NCI-H146 treated with DMSO at 0.1 percent for 48 hours (cell line): ENCODE measurements around the gene WASF2.

Source experiments
- DNase-seq: peaks from one replicate; lab custom pipeline; 2025; ENCODE audit not compliant: unreplicated experiment; lab: John Stamatoyannopoulos, UW

The WASF2 gene

GRCh38 chr1:27379564-27380122 lies 110.3 kb downstream of the WASF2 start:
- DNase-seq: no peak

GRCh38 chr1:27377760-27378495 lies 112.0 kb downstream of the WASF2 start:
- no peak for DNase-seq

- no peak for DNase-seq
Observed at GRCh38 chr1:27374362-27375086, 115.4 kb downstream of the WASF2 start, which contains the start of gene FCN3. Gene FCN3, minus strand, starts transcription at chr1:27374824. Its CDS starts 6 bp downstream, at chr1:27374818.

DNA sequence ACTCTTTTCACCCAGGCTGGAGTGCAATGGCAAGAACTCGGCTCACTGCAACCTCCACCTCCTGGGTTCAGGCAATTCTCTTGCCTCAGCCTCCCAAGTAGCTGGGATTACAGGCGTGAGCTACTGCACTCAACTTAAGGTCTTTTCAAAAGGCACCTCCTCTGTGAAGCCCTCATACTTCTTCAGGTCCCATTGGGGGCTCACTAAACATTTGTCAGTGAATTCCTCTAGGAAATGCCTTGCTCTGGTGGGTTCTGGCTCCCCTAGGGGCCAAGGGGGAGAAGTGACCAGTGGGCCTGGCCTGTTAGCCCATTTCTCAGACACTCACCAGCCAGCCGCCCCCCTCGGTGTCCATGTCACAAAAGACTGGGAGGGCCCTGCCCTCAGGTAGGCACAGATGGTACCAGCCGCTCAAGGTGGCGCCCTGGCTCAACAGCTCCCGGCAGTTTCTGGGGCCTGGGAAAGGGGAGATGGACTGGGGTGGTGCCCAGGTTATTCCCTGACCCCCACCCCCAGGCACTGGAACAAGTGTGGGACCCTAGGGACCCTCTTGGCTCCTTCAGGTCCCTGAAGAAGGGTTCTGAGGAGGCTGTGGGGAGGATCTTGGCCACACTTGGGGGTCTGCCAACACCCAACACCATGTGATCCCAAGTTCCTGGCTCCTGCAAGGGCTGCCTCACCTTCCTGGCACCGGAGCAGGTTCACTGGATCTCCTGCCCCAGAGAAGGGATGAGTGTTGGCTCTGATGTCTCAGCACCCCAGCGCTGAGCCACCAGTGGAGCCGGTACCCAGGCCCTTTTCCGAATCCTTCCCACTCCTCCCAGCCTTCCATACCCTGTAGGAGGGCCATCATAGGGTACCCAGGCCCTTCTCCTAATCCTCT lies 116.9 kb downstream of the WASF2 start:
- DNase-seq: no peak

DNA sequence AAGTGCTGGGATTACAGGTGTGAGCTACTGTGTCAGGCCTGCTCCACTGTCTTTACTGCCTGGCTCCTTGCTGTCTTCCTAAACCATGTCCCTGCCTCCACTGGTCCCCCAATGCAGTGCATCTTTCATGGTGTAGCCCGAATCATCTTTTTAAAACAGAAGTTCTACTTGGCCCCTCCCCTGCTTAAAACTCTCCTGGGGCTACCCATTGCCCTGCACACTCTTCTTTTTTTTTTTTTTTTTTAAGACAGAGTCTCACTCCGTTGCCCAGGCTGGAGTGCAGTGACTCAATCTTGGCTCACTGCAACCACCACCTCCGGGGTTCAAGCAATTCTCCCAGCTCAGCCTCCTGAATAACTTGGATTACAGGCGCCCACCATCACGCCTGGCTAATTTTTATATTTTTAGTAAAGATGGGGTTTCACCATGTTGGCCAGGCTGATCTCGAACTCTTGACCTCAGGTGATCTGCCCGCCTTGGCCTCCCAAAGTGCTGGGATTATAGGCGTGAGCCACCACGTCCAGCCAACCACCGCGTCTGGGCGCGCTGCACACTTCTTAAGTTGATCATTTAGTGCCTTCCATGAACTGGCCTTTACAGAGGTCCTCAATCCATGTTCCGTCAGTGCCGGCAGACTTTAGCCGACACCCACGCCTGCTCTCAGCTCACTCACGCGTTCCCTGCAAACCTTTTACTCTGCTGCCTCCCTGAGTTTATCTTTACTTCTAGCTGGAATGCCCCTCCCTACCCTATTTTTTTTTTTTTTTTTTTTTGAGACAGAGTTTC lies 117.8 kb downstream of the WASF2 start:
- no peak for DNase-seq

GRCh38 chr1:27368869-27369582 lies 120.9 kb downstream of the WASF2 start:
- DNase-seq: no peak

DNA sequence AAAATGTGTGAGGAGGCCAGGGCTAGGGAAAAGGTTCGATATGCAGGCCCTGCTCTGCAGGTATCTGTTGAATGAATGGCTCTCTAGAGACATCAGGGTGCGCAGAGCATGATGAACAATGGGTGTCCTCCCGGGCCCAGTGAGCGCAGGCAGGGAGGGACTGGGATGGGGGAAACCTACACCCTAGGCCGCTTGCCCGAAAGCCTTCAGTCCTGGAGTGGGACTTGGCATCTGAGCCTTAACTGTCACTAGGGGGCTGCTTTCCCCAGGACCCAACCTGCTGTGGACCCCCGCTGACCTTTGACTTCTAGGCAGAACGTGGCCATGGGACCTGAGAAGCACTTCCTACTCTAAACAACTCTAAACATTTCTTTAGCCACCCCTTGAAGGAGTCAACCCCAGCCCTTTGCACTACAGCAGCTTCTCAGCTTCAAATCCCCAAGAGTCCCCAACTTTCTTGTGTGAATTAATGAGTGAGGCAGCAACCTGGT lies 122.8 kb downstream of the WASF2 start:
- DNase-seq: no peak

DNA sequence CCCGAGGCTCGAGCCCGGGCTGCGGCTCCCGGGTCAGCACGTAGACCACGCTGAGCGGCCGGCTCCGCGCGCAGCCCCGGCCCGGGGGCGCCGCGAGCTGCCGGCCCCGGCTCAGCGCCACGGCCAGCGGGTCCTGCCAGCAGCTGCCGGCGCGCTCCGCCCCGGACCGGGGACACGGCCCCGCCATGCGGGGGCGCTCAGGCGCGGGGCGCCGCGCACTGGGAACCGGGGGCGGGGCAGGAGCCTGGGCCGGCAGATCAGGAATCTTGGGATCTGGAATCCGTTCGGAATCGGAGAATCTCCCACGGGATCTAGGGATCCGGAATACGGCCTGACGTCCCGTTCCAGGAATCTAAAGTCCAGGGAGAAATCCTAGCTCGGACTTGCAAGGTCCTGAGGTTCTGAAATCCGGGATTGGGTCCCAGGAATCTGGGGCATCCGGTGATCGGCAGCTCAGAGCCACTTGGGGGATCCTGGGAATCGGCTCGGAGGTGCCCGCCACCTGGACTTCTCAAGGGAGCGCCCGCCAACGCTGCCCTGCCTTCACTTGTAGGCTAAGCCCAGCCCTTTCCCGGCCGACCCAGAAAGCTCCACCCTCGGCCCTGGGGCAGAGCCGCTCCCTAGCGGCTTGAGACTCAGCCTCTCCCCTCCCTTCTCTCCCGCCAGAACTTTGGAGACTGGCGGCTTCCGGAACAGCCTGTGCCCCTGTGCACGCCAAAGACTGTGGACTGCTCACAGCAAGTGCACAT lies 123.4 kb downstream of the WASF2 start, which contains the start of gene MAP3K6:
Gene MAP3K6, minus strand, starts transcription at position 551 of the 749 bp plus-strand sequence. Its CDS starts 364 bp downstream, at position 187.
- DNase-seq: peak; percentile 13

GRCh38 chr1:27366113-27366410 lies 123.9 kb downstream of the WASF2 start:
- peak; percentile 19 for DNase-seq

GRCh38 chr1:27365372-27366112 lies 124.4 kb downstream of the WASF2 start:
- DNase-seq: peak; percentile 71

DNA sequence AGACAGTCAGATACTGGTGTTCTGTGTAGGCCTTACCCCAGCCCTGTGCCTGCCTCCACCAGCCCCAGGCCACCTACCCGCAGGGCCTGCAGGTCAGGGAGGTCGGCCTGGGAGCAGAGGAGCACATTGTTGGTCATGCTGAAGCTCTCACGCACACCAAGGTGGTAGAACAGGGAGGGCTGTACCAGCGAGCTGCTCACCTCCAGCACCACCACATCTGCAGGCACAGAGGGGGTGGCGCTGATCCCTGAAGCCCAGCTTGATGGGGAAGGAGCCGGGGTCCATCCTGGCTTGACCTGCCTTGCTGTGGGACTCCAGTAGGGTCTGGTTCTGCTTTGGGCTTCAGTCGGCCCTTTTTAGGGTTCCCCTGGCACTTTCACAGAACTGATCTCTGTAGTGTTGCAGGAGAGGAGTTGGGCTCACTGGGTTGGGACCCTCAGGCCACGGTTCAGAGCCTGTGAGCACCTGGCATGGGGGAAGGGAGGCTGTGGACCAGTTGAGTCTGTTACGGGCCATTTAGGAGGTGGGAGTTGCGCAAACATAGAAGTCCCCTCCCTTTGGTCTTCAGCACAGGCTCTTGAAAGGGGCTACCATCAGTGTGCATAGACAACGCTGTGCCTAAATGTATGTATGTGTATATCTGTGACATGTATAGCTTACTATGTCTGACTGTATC lies 125.1 kb downstream of the WASF2 start:
- DNase-seq: no peak

- DNase-seq: no peak
Observed at GRCh38 chr1:27363766-27364695, 125.9 kb downstream of the WASF2 start.

- DNase-seq: no peak
Observed at GRCh38 chr1:27361553-27361952, 128.4 kb downstream of the WASF2 start.

- DNase-seq: no peak
Observed at GRCh38 chr1:27361044-27361402, 128.9 kb downstream of the WASF2 start.

DNA sequence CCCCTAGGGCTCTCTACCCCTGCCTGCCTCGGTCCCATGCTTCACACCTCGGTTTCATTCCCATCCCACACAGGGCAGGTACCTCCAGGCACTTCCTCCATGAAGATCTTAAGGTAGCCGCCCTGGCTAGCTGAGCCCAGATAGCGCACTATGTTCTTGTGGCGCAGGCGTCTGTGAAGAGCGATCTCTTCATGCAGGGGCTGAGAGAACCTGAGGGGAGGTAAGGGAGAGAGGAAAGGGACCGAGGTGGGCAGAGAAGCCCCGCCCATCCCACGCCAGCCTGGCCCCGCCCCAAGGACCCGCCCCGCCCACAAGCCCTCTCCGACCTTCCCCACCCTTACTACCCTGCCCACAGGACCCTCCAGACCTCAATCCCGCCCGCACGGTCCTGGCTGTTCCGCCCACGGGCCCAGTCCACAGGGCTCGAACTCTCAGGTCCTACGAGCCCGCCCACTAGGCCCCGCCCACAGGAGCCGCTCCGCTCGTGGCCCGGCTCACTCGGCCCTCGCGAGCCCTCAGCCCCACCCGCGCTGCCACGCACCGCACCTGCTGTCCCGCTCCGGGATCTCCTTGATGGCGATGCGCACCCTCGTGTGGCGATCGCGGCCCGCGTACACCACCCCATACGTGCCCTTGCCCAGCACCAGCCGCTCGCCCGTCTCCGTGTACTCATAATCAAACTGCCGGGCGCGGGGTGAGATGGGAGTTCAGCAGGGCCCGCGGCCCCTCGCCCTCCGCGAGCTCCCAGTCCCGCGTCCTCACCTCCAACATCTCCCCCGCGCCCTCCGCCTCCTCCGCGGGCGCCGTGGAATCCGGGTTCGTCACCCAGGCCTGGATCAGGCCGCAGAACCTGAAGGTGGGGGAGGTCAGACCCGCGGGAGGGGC lies 129.6 kb downstream of the WASF2 start:
- DNase-seq: no peak

- DNase-seq: no peak
Observed at GRCh38 chr1:27359822-27360158, 130.2 kb downstream of the WASF2 start.
